Omental fat pad (tissue), 4 donors: ENCODE measurements around the gene C1QTNF4. TPM values are rescaled to one million over a fixed set of nuclear protein-coding genes. Genes with fewer than 3 reads are reported as not detected.

Experiments used
- ATAC-seq: fragments of 150-250 bp; one replicate; pipeline ENCODE4 v1.9.1; 2016; ENCODE audit warnings: mild to moderate bottlenecking, moderate library complexity; ENCODE audit not compliant: low FRiP score
- DNase-seq: peaks from one replicate; pipeline ENCODE4 v3.0.0-alpha.2; 2019; ENCODE audit warnings: low spot score
- total RNA-seq, 4 donors: library from RNA; depleted of rRNA; stranded (reverse); fragments of >200 nt; gene quantifications; one replicate each; pipeline ENCODE4 v1.1.0, GENCODE V29; 2016
- TF ChIP-seq, protein P1 (sequence below), 3 donors: fragments of 450-650 bp; IDR thresholded peaks; one replicate each; pipeline ENCODE4 v1.5.1; 2016 to 2017; ENCODE audit warnings: antibody characterized with exemption in 3 of 3, mild to moderate bottlenecking in 3 of 3, moderate library complexity in 2 of 3

C1QTNF4 gene
- total RNA-seq, 4 donors from 2014 or later = 0.88 to 3.6 (median 2.1) TPM

DNA sequence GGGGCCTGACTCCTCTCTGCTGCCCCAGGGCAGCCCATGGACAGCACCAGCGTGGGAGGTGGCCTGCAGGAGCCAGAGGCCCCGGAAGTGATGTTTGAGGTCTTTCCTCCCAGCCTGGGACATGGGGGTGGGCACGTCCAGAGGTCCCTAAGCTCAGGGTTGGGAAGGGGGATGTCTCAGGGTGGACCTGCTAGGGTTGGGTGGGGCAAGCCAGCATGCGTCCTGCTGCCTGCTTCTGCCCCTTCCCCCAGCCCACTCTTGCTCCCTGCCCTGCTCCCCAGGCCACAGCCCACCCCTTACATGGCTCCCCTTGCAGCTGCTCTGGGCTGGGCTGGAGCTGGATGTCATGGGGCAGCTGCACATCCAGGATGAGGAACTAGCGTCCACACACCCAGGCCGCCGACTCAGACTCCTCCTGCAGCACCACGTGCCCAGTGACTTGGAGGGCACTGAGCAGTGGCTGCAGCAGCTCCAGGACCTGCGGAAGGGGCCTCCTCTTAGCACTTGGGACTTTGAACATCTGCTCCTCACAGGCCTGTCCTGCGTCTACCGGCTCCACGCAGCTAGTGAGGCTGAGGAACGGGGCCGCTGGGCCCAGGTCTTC is 6.4 kb downstream of the C1QTNF4 start:
- DNase-seq (no peak), ATAC-seq (no peak)
- TF ChIP-seq, protein P1, sequence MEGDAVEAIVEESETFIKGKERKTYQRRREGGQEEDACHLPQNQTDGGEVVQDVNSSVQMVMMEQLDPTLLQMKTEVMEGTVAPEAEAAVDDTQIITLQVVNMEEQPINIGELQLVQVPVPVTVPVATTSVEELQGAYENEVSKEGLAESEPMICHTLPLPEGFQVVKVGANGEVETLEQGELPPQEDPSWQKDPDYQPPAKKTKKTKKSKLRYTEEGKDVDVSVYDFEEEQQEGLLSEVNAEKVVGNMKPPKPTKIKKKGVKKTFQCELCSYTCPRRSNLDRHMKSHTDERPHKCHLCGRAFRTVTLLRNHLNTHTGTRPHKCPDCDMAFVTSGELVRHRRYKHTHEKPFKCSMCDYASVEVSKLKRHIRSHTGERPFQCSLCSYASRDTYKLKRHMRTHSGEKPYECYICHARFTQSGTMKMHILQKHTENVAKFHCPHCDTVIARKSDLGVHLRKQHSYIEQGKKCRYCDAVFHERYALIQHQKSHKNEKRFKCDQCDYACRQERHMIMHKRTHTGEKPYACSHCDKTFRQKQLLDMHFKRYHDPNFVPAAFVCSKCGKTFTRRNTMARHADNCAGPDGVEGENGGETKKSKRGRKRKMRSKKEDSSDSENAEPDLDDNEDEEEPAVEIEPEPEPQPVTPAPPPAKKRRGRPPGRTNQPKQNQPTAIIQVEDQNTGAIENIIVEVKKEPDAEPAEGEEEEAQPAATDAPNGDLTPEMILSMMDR (IDR thresholded peaks at IDR 0.05) = no peak

DNA sequence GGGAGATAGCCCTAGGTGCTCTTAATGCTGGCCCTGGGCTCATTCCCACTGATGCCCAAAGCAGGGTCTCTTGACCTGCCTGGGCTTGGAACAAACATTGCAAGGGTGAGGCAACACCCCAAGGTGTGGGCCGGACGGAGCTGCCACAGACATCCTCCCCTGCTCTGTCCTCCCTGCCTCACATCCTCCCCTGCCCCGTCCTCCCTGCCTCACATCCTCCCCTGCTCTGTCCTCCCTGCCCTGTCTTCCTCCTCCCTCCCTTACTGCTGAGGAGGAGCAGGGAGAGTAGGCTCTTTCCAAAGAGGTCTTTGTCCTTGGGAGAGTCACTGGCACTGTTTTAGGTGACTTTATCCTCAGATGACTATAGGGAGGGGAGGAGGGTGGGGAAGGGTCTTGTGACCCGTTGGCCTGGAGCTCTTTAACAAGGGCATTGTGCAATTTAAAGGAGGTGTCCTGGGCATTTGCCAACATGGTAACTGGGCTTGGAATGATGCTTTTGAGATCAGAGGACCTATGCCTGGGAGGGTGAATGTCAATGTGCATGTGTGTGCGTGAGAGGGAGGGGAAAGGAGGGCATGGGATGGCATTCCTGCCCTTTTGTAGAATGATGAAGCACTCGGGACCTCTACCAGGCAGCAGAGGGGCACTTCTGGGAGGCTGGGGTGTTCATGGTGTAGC is 7.0 kb downstream of the C1QTNF4 start:
- DNase-seq (no peak), ATAC-seq (no peak)

DNA sequence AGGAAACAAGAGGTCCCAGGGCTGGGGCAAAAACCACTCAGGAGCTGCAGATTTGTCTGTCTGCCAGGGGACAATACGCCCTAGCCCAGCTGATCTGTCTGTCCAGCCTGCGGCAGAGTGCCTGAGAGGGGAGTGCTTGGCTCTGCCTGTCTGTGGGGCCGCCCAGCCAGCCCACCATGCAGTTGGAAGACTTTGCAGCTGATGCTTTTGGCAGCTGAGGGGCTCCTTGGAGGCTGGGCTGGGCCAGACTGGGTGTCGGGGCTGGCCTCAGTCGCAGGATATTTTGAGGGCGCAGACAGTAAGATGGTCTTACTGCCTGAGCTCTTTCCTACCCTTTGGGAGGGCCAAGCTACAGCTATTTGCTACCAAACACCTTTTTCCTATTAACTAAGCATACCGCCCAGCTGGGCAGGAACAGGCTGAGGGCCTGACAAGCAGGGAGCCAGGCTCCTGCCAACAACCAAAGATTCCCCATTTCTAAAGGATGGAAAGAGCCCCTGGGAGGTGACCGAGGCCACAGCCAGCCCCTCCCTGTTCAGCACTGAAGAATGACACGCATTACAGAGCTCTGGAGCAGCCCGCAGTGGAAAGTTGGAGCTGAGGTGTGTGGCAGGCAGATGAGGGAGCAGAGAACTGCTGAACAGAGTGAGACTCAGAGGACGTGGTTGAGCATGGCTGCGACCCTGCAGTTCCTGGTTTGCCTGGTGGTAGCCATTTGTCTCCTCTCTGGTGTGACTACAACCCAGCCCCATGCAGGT is 7.9 kb downstream of the C1QTNF4 start, which contains the start of gene FAM180B:
TSS of gene FAM180B (plus strand) at position 581 of the 758 bp plus-strand sequence. CDS start at position 672, 91 bp downstream.
- TF ChIP-seq, protein P1 (IDR thresholded peaks at IDR 0.05) = no peak
- DNase-seq = no peak
- no peak for ATAC-seq

More for the DNA sequence above, 7.0 kb downstream of the C1QTNF4 start:
- TF ChIP-seq, protein P1 (IDR thresholded peaks at IDR 0.05) = no peak

DNA sequence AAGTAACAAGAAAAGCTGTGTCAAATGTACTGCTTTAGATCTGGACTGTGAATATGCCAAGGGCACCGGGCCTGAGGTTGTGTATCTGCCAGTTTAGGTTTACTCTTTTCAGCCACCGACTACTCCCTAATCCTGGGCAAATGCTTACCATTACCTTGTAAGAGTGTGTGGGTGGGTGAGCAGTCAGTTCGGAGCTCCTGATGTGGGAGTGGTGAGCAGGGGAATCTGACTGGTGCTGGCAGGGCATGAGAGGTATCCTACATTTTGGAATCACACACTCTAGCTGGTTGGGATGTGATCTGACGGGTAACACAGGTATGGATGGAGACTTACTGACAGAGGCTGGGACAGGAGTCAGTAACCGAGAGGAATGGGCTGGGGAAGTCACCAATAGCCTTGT is 10.4 kb downstream of the C1QTNF4 start:
- no peak for ATAC-seq
- TF ChIP-seq, protein P1 (IDR thresholded peaks at IDR 0.05) = no peak

DNA sequence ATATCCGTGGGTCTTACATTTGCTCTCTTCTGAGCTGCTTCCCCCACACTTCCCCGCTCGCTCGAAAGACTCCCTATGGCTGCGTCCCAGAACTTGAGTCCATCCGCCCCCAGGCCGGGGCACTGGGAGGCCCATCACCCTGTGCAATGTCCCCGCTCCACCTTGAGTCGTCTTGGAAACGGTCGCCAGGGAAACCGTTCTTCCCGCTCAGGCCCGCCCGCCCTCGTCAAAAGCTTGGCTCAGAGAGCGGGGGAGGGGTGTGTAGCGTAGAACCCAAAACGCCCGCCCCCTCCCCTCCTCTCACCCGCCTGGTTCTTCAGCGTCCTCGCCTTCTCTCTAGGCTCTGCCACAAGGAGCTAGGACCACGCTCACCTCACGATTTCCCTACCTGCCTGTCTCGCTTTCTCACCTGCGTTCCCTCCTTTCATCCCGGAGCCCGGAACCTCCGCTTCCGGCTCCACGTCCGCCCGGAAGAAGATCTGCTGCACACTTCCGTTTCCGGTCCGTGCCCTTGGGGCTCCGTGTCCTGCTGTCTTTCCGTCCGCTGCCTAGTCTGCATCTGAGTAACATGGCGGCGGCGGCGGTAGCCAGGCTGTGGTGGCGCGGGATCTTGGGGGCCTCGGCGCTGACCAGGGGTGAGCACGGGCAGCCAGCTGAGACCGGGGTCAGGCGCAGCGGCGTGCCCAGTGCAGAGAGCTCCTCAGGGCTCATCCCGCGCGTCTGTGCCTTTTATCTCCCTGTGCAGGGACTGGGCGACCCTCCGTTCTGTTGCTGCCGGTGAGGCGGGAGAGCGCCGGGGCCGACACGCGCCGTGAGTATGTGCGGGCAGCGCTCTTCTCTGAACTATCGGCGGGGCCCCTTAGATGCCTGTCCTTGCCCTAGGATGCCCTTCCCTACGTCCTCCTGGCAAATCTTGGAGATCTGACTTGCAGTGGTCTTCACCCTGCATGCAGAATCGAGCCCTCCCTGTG is 15.4 kb downstream of the C1QTNF4 start, which contains the start of the genes KBTBD4 and NDUFS3:
TSS of gene KBTBD4 (minus strand) at position 447 of the 971 bp plus-strand sequence. CDS start at position 428, 19 bp downstream.
TSS of gene NDUFS3 (plus strand) at position 551 of the 971 bp plus-strand sequence. CDS start at position 569, 18 bp downstream.
- TF ChIP-seq, protein P1 (IDR thresholded peaks at IDR 0.05) = no peak
- peak; percentile 92 for DNase-seq
- peak; percentile 95 for ATAC-seq

More for the DNA sequence above, 10.4 kb downstream of the C1QTNF4 start:
- DNase-seq = no peak

GRCh38 chr11:47577460-47578041 is 16.7 kb downstream of the C1QTNF4 start:
- DNase-seq (no peak), ATAC-seq (no peak)
- TF ChIP-seq, protein P1 (IDR thresholded peaks at IDR 0.05) = no peak
